ENCODE data around the gene ROBO1. TPM values are rescaled to one million over a fixed set of nuclear protein-coding genes. Genes with fewer than 3 reads are reported as not detected.

The ROBO1 gene
- polyA plus RNA-seq, 1 experiment: 33.9 TPM

GRCh38 chr3:78830470-78830869 lies 937.3 kb downstream of the ROBO1 start:
- Histone ChIP-seq H3K27me3 (ENCODE audit: control insufficient read depth, insufficient read depth, low read length) (no peaks in the 10 kb centered on the region), H3K4me3 (ENCODE audit: low read depth, low read length) (no peak overlapping the region), H3K36me3 (ENCODE audit: control insufficient read depth, insufficient read depth, low read length) (no peaks in the 10 kb centered on the region)
- ChIA-PET POLR2A (no interaction called here), CTCF (no interaction called here)
- no peak for DNase-seq (ENCODE audit: low read depth)
- no peak for TF ChIP-seq CTCF (IDR thresholded peaks at IDR 0.05; ENCODE audit: insufficient read depth, low read depth, low read length)

DNA sequence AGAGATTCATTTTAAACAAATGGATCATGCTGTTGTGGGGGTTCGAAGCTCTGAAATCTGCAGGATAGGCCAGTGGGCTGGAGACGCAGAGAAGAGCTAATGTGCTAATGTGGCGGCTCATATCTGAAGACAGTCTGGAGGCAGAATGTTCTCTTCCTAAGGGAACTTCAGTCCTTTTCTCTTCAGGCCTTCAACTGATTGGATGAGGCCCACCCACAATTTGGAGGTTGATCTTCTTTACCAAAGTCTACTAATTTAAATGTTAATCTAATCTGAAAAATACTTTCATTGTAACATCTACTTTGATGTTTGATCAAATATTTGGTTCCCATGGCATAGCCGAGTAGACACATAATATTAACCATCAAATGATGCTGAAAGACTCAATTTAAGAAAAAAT lies 940.2 kb downstream of the ROBO1 start:
- Histone ChIP-seq H3K36me3 (ENCODE audit: control insufficient read depth, insufficient read depth, low read length) (no peaks in the 10 kb centered on the region), H3K27me3 (ENCODE audit: control insufficient read depth, insufficient read depth, low read length) (no peaks in the 10 kb centered on the region), H3K4me3 (ENCODE audit: low read depth, low read length) (no peak overlapping the region)
- POLR2A ChIA-PET: no interaction called here
- CTCF ChIA-PET: no interaction called here
- DNase-seq (ENCODE audit: low read depth): no peak
- no peak for TF ChIP-seq CTCF (IDR thresholded peaks at IDR 0.05; ENCODE audit: insufficient read depth, low read depth, low read length)

DNA sequence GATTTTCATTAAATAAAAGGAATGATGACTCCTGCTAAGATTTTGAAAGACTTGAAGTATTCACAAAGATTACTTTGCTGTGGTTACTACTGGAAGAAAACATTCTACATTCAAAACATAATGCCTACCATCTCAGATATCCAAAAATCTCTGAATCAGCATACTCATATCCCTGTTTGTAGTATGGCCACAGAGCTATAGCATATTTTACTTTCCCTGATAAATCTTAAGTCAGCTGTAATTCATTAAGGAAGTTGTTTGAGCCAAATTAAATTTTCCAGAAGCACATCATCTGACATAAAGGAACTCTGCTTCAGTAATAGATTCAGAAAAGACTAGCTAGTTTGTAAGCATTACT lies 942.0 kb downstream of the ROBO1 start:
- Histone ChIP-seq H3K27me3 (ENCODE audit: control insufficient read depth, insufficient read depth, low read length) (no peaks in the 10 kb centered on the region), H3K36me3 (ENCODE audit: control insufficient read depth, insufficient read depth, low read length) (no peaks in the 10 kb centered on the region), H3K4me3 (ENCODE audit: low read depth, low read length) (no peak overlapping the region)
- no peak for TF ChIP-seq CTCF (IDR thresholded peaks at IDR 0.05; ENCODE audit: insufficient read depth, low read depth, low read length)
- CTCF ChIA-PET: interaction anchor here (0.6 kb wide), 1 partner anchor 1108 kb away, joined by 3 read pairs; no protein-coding TSS in a partner anchor
- no peak for DNase-seq (ENCODE audit: low read depth)
- POLR2A ChIA-PET: no interaction called here

DNA sequence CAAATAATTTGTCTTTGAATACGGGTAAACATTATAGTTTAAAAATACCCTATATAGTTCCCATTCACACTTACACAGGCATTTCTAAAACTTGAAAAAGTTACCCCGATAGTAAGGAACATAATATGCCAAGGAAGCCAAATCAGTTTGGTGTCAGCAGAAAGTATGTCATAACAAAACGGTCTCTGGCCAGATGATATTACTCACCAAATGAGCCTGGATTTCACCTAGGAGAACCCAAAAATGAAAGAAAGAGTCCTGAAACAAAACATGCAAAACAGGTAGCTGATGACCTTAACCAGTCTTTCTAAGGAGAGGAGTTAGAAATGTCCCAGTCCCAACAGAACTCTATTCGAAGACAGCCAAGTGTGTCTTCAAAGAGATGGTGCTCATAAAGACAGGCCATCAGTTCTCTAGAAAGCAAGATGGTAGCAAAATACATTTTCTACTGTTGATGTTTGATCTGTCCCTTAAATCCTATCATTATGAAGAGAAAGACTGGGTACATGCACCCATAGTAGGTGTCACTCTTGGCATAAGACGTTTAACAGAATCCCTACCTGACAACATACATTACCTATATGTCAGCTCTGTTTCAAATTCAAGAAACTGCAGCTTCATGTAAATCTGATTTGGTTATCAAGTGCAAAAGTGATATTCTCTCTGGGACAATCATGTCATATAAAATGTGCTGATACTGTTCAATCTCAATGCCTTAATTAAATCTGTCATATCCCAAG lies 942.5 kb downstream of the ROBO1 start:
- Histone ChIP-seq H3K36me3 (ENCODE audit: control insufficient read depth, insufficient read depth, low read length) (no peaks in the 10 kb centered on the region), H3K4me3 (ENCODE audit: low read depth, low read length) (no peak overlapping the region), H3K27me3 (ENCODE audit: control insufficient read depth, insufficient read depth, low read length) (no peaks in the 10 kb centered on the region)
- no peak for TF ChIP-seq CTCF (IDR thresholded peaks at IDR 0.05; ENCODE audit: insufficient read depth, low read depth, low read length)
- POLR2A ChIA-PET: no interaction called here
- CTCF ChIA-PET: interaction anchor here (0.6 kb wide), 1 partner anchor 1108 kb away, joined by 3 read pairs; no protein-coding TSS in a partner anchor
- no peak for DNase-seq (ENCODE audit: low read depth)

- H3K27me3 ChIP-seq (ENCODE audit: control insufficient read depth, insufficient read depth, low read length): no peaks in the 10 kb centered on the region
- TF ChIP-seq CTCF (IDR thresholded peaks at IDR 0.05; ENCODE audit: insufficient read depth, low read depth, low read length): no peak
- ChIA-PET CTCF (interaction anchor here (0.8 kb wide), 1 partner anchor 45 kb away, joined by 3 read pairs; no protein-coding TSS in a partner anchor), POLR2A (no interaction called here)
- no peaks in the 10 kb centered on the region for H3K36me3 ChIP-seq (ENCODE audit: control insufficient read depth, insufficient read depth, low read length)
- H3K4me3 ChIP-seq (ENCODE audit: low read depth, low read length): no peak overlapping the region
- no peak for DNase-seq (ENCODE audit: low read depth)
These were observed 943.9 kb downstream of the ROBO1 start for GRCh38 chr3:78823859-78824258.

Measured in BJ (cell line).